ENCODE measurements around the gene KIAA1217. TPM values are rescaled to one million over a fixed set of nuclear protein-coding genes. Genes with fewer than 3 reads are reported as not detected.

KIAA1217 gene
- total RNA-seq, 1 experiment from 2014 or later = 23.4 TPM

DNA sequence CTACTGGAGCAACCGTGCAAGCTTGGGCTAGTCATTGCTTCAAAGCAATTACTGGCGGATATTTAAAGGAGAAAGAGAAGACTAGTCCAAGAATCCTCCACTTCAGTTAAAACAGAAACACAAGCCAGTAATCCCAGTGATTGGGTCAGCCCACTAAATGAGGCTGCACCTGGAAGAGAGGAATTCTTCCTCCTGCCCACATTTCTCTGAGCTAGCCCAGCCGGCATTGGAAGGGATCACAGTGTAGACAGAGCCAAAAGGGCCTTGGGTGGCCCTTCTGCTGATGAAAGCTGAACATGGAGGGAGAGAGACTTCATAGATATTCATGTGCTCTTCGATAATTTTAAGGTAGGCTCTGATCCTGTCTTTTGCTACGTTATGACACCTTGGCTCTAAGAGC, 228.4 kb downstream of the KIAA1217 start:
- POLR2A ChIA-PET = interaction anchor here (0.6 kb wide), 2 partner anchors 8 to 125 kb away, joined by 3 to 4 read pairs; no protein-coding TSS in a partner anchor
- H3K27ac Mint-ChIP-seq = peak overlapping the region; percentile 61; the same call in 1 of the 2 replicates
- no peak overlapping the region for H3K4me3 Mint-ChIP-seq
- CTCF ChIA-PET = no interaction called here
- H3K4me1 Mint-ChIP-seq = peaks cover 45% of the 10 kb centered on the region
- no peak for DNase-seq (ENCODE audit: low spot score)
- peak; percentile 50 for ATAC-seq
- TF ChIP-seq, protein P1, sequence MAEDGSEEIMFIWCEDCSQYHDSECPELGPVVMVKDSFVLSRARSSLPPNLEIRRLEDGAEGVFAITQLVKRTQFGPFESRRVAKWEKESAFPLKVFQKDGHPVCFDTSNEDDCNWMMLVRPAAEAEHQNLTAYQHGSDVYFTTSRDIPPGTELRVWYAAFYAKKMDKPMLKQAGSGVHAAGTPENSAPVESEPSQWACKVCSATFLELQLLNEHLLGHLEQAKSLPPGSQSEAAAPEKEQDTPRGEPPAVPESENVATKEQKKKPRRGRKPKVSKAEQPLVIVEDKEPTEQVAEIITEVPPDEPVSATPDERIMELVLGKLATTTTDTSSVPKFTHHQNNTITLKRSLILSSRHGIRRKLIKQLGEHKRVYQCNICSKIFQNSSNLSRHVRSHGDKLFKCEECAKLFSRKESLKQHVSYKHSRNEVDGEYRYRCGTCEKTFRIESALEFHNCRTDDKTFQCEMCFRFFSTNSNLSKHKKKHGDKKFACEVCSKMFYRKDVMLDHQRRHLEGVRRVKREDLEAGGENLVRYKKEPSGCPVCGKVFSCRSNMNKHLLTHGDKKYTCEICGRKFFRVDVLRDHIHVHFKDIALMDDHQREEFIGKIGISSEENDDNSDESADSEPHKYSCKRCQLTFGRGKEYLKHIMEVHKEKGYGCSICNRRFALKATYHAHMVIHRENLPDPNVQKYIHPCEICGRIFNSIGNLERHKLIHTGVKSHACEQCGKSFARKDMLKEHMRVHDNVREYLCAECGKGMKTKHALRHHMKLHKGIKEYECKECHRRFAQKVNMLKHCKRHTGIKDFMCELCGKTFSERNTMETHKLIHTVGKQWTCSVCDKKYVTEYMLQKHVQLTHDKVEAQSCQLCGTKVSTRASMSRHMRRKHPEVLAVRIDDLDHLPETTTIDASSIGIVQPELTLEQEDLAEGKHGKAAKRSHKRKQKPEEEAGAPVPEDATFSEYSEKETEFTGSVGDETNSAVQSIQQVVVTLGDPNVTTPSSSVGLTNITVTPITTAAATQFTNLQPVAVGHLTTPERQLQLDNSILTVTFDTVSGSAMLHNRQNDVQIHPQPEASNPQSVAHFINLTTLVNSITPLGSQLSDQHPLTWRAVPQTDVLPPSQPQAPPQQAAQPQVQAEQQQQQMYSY (CRISPR knock-in tag; IDR thresholded peaks at IDR 0.05) = no peak
- TF ChIP-seq ESRRA (CRISPR knock-in tag; IDR thresholded peaks at IDR 0.05; ENCODE audit: borderline replicate concordance) (no peak), RORB (CRISPR knock-in tag; IDR thresholded peaks at IDR 0.05) (no peak)
- TF ChIP-seq, protein P2, sequence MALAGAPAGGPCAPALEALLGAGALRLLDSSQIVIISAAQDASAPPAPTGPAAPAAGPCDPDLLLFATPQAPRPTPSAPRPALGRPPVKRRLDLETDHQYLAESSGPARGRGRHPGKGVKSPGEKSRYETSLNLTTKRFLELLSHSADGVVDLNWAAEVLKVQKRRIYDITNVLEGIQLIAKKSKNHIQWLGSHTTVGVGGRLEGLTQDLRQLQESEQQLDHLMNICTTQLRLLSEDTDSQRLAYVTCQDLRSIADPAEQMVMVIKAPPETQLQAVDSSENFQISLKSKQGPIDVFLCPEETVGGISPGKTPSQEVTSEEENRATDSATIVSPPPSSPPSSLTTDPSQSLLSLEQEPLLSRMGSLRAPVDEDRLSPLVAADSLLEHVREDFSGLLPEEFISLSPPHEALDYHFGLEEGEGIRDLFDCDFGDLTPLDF (CRISPR knock-in tag; IDR thresholded peaks at IDR 0.05) = no peak
- peaks cover 3% of the 10 kb centered on the region for H3K9me3 Mint-ChIP-seq
- peaks cover 10% of the 10 kb centered on the region for H3K27me3 Mint-ChIP-seq (ENCODE audit: low read depth)
- H3K36me3 Mint-ChIP-seq = peaks cover 23% of the 10 kb centered on the region

DNA sequence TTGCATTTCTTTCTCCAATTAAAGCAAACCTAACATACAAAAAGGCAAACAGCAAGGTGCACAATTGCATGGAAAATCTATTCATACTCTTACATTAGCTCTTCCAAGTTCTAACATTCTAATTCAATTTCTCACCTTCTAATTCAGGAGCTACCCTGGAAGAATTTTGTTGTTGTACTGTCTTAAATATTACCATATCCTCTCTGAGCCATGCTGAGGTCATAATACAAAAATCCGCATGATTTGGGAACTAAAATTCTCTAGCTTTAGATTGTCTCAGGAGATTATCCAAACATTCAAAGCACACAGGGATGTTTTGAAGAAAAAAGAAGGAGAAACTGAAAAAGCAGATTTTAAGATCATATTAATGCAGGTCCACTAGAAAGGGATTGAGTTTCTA, 229.9 kb downstream of the KIAA1217 start:
- TF ChIP-seq ZNF263 (CRISPR knock-in tag; IDR thresholded peaks at IDR 0.05; ENCODE audit: low read depth) (no peak), ZNF138 (CRISPR knock-in tag; conservative IDR thresholded peaks at IDR 0.05) (no peak), RORB (CRISPR knock-in tag; IDR thresholded peaks at IDR 0.05) (no peak), SOX15 (CRISPR knock-in tag; IDR thresholded peaks at IDR 0.05) (no peak), TEAD1 (CRISPR knock-in tag; IDR thresholded peaks at IDR 0.05) (no peak), TCF7 (CRISPR knock-in tag; IDR thresholded peaks at IDR 0.05; ENCODE audit: low read depth) (no peak), CREB1 (CRISPR knock-in tag; IDR thresholded peaks at IDR 0.05) (no peak), NFYB (CRISPR knock-in tag; conservative IDR thresholded peaks at IDR 0.05; ENCODE audit: low read depth) (no peak), ZNF121 (CRISPR knock-in tag; IDR thresholded peaks at IDR 0.05) (no peak), SP1 (CRISPR knock-in tag; conservative IDR thresholded peaks at IDR 0.05) (no peak), GRHL2 (CRISPR knock-in tag; IDR thresholded peaks at IDR 0.05; ENCODE audit: insufficient replicate concordance, severe bottlenecking) (no peak)
- TF ChIP-seq, protein P3, sequence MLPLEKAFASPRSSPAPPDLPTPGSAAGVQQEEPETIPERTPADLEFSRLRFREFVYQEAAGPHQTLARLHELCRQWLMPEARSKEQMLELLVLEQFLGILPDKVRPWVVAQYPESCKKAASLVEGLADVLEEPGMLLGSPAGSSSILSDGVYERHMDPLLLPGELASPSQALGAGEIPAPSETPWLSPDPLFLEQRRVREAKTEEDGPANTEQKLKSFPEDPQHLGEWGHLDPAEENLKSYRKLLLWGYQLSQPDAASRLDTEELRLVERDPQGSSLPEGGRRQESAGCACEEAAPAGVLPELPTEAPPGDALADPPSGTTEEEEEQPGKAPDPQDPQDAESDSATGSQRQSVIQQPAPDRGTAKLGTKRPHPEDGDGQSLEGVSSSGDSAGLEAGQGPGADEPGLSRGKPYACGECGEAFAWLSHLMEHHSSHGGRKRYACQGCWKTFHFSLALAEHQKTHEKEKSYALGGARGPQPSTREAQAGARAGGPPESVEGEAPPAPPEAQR (CRISPR knock-in tag; IDR thresholded peaks at IDR 0.05) = no peak
- TF ChIP-seq, protein P4, sequence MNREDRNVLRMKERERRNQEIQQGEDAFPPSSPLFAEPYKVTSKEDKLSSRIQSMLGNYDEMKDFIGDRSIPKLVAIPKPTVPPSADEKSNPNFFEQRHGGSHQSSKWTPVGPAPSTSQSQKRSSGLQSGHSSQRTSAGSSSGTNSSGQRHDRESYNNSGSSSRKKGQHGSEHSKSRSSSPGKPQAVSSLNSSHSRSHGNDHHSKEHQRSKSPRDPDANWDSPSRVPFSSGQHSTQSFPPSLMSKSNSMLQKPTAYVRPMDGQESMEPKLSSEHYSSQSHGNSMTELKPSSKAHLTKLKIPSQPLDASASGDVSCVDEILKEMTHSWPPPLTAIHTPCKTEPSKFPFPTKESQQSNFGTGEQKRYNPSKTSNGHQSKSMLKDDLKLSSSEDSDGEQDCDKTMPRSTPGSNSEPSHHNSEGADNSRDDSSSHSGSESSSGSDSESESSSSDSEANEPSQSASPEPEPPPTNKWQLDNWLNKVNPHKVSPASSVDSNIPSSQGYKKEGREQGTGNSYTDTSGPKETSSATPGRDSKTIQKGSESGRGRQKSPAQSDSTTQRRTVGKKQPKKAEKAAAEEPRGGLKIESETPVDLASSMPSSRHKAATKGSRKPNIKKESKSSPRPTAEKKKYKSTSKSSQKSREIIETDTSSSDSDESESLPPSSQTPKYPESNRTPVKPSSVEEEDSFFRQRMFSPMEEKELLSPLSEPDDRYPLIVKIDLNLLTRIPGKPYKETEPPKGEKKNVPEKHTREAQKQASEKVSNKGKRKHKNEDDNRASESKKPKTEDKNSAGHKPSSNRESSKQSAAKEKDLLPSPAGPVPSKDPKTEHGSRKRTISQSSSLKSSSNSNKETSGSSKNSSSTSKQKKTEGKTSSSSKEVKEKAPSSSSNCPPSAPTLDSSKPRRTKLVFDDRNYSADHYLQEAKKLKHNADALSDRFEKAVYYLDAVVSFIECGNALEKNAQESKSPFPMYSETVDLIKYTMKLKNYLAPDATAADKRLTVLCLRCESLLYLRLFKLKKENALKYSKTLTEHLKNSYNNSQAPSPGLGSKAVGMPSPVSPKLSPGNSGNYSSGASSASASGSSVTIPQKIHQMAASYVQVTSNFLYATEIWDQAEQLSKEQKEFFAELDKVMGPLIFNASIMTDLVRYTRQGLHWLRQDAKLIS (CRISPR knock-in tag; IDR thresholded peaks at IDR 0.05; ENCODE audit: borderline replicate concordance) = no peak
- TF ChIP-seq, protein P5, sequence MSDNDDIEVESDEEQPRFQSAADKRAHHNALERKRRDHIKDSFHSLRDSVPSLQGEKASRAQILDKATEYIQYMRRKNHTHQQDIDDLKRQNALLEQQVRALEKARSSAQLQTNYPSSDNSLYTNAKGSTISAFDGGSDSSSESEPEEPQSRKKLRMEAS (CRISPR knock-in tag; IDR thresholded peaks at IDR 0.05) = no peak
- TF ChIP-seq, protein P6, sequence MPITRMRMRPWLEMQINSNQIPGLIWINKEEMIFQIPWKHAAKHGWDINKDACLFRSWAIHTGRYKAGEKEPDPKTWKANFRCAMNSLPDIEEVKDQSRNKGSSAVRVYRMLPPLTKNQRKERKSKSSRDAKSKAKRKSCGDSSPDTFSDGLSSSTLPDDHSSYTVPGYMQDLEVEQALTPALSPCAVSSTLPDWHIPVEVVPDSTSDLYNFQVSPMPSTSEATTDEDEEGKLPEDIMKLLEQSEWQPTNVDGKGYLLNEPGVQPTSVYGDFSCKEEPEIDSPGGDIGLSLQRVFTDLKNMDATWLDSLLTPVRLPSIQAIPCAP (CRISPR knock-in tag; IDR thresholded peaks at IDR 0.05) = no peak
- Mint-ChIP-seq H3K4me1 (peaks cover 34% of the 10 kb centered on the region), H3K27ac (no peak overlapping the region), H3K4me3 (no peak overlapping the region), H3K27me3 (ENCODE audit: low read depth) (peaks cover 10% of the 10 kb centered on the region), H3K36me3 (peaks cover 17% of the 10 kb centered on the region), H3K9me3 (peaks cover 3% of the 10 kb centered on the region)
- no peak for DNase-seq (ENCODE audit: low spot score)
- CTCF ChIA-PET = no interaction called here
- ATAC-seq = no peak
- POLR2A ChIA-PET = no interaction called here
